CD4-positive, alpha-beta memory T cell (primary cell): ENCODE measurements around the gene LDLRAD4. TPM values are rescaled to one million over a fixed set of nuclear protein-coding genes. Genes with fewer than 3 reads are reported as not detected.
A peak's percentile ranks its signal among the peaks of the same experiment; 100 is the strongest.

ENCODE experiments used
- CTCF ChIA-PET: fragments of 350-600 bp; sonication (Branson Sonifier 250); formaldehyde crosslinking; loops from one replicate; lab custom pipeline; 2021; ENCODE audit warnings: inconsistent platforms; ENCODE audit not compliant: partially characterized antibody; lab: Charles Lee
- POLR2A ChIA-PET: fragments of 350-600 bp; sonication (Branson Sonifier 250); formaldehyde crosslinking; loops from one replicate; lab custom pipeline; 2021; ENCODE audit not compliant: partially characterized antibody; lab: Charles Lee
- DNase-seq, 5 donors: peaks; one replicate each; pipeline versions ENCODE4 v3.0.0 to v3.0.0-alpha.2; 2020 to 2022; ENCODE audit warnings: mixed read lengths in 1 of 5
- H3K27ac ChIP-seq: one replicate; pipeline ENCODE4 v1.7.0; 2013; ENCODE audit warnings: low read depth, low read length
- H3K27me3 ChIP-seq: 2 replicates; pipeline ENCODE4 v1.7.0; 2013; ENCODE audit warnings: mild to moderate bottlenecking, low read length, moderate library complexity; ENCODE audit not compliant: insufficient read depth
- H3K36me3 ChIP-seq: 2 replicates; pipeline ENCODE4 v1.7.0; 2013; ENCODE audit warnings: mild to moderate bottlenecking, low read length, moderate library complexity; ENCODE audit not compliant: insufficient read depth
- H3K4me1 ChIP-seq: 2 replicates; pipeline ENCODE4 v1.7.0; 2013; ENCODE audit warnings: mild to moderate bottlenecking, low read length, moderate library complexity; ENCODE audit not compliant: insufficient read depth
- H3K4me3 ChIP-seq, 2 donors: one replicate each; pipeline ENCODE4 v1.7.0; 2013; ENCODE audit warnings: low read length in 2 of 2, mild to moderate bottlenecking in 1 of 2
- H3K9me3 ChIP-seq, 2 donors: one replicate each; pipeline ENCODE4 v1.7.0; 2013; ENCODE audit warnings: low read length in 2 of 2, control low read depth in 1 of 2; ENCODE audit not compliant: control insufficient read depth in 1 of 2
- H3K27ac Mint-ChIP-seq, 7 donors: one replicate each; pipeline ENCODE4 v1.8.0; 2020 to 2021; ENCODE audit warnings: mixed read lengths in 7 of 7, mild to moderate bottlenecking in 6 of 7, inconsistent platforms in 3 of 7, moderate library complexity in 3 of 7
- H3K27me3 Mint-ChIP-seq, 2 donors: one replicate each; pipeline ENCODE4 v1.8.0; 2020 to 2021; ENCODE audit warnings: mixed read lengths in 2 of 2
- H3K36me3 Mint-ChIP-seq, 2 donors: one replicate each; pipeline ENCODE4 v1.8.0; 2020 to 2021; ENCODE audit warnings: mixed read lengths in 2 of 2, inconsistent platforms in 1 of 2, mild to moderate bottlenecking in 1 of 2
- H3K4me1 Mint-ChIP-seq, 4 donors: one replicate each; pipeline ENCODE4 v1.8.0; 2020 to 2021; ENCODE audit warnings: mixed read lengths in 4 of 4, mild to moderate bottlenecking in 1 of 4
- H3K4me3 Mint-ChIP-seq, 8 donors: one replicate each; pipeline ENCODE4 v1.8.0; 2020 to 2021; ENCODE audit warnings: mixed read lengths in 8 of 8, mild to moderate bottlenecking in 7 of 8, moderate library complexity in 6 of 8, inconsistent platforms in 3 of 8
- H3K9me3 Mint-ChIP-seq, 8 donors: one replicate each; pipeline ENCODE4 v1.8.0; 2020 to 2021; ENCODE audit warnings: mixed read lengths in 8 of 8, mild to moderate bottlenecking in 5 of 8, inconsistent platforms in 3 of 8, moderate library complexity in 1 of 8
- intact Hi-C: fragments of 100-400 bp; cut with micrococcal nuclease; formaldehyde crosslinking; loops from one replicate; pipeline ENCODE4 v1.15.1; 2023
- polyA plus RNA-seq, 2 donors: library from polyadenylated mRNA; unstranded; fragments of 300-500 nt; fragmentation: Illumina TruSeq; gene quantifications; one replicate each; pipeline ENCODE4 v1.2.3, GENCODE V29; 2021
- total RNA-seq, 2 experiments: library from RNA; stranded (reverse); gene quantifications; one replicate each; pipeline ENCODE4 v1.2.3, GENCODE V29; 2021

Gene LDLRAD4
- total and polyA plus RNA-seq, 4 experiments from 2014 or later, result 17.4 to 63.0 (median 36.6) TPM

DNA sequence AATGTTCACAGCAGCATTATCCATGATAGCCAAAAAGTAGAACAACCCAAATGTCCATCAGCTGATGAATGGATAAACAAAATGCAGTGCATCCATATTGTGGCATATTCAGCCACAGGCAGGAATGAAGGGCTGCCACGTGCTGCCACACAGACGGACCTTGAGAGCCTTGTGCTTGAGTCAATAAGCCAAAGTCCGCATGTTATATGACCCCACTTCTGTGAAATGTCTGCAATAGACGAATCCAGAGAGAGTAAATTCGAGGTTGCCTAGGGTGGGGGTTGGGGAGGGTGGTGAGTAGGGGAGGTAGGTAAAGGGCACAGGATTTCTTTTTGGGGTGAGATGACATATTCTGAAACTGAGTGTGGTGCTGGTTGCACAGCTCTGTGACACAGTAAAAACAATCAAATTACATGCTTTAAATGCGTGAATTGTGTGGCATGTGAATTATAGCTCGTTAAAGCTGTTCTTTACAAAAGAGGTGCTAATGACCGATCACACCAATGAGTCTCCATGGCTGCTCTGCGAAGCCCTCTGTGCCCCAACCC is 38.9 kb upstream of the LDLRAD4 start:
- H3K27ac Mint-ChIP-seq, result peak overlapping the region in 1 of 7 donors; percentile 18
- no peak overlapping the region for H3K27ac ChIP-seq
- H3K9me3 Mint-ChIP-seq, result no peaks in the 10 kb centered on the region
- H3K4me3 Mint-ChIP-seq, result no peak overlapping the region
- intact Hi-C loops, result no loop called here
- H3K9me3 ChIP-seq, result no peaks in the 10 kb centered on the region
- H3K27me3 ChIP-seq, result no peaks in the 10 kb centered on the region
- H3K36me3 ChIP-seq, result no peaks in the 10 kb centered on the region
- H3K4me1 Mint-ChIP-seq, result peaks cover 4 to 10% (median 8%) of the 10 kb centered on the region in 4 donors
- DNase-seq, result no peak
- ChIA-PET POLR2A (no interaction called here), CTCF (interaction anchor here (2.1 kb wide), 1 partner anchor 20 kb away, joined by 6 read pairs; no protein-coding TSS in a partner anchor)
- H3K36me3 Mint-ChIP-seq, result no peaks in the 10 kb centered on the region
- peaks cover 2 to 17% of the 10 kb centered on the region in 2 donors for H3K27me3 Mint-ChIP-seq
- H3K4me1 ChIP-seq, result peaks cover 8% of the 10 kb centered on the region
- H3K4me3 ChIP-seq, result no peak overlapping the region

DNA sequence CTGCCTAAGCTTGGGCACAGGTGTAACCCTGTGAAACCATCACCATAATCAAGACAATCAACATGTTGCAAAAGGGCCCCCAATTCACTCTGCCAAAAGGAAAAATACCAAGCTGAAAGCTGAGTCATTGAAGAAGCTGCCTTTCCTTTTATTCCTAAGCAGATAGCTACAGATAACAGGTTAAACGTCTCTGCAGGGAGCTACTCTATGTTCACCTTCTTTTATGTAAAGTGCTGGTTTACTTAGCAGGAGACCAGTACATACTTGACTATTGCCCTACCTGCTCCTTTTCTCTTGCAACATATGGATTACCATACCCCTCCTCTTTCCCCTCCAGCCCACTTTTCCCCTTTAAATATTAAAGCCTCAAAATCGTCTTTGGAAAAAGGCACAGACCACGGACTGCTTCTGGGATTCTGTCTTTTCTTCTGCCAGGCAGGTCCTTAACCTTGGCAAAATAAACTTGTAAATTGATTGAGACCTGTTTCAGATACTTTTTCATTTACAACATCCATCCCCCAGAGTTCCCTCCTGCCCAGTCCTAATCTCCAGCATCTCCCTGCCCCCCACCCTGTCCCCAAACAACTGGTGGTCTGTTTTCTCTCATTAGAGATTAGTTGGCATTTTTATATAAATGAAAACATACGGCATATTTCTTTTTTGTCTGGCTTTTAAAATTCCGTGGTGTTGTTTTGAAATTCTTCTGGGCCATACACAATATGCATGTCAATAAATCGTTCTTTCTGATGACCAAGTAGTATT is 37.8 kb upstream of the LDLRAD4 start:
- DNase-seq, result no peak
- CTCF ChIA-PET, result interaction anchor here (1.0 to 2.1 kb wide), 2 partner anchors 8 to 21 kb away, joined by 3 to 6 read pairs; no protein-coding TSS in a partner anchor
- Histone ChIP-seq H3K4me1 (peaks cover 8% of the 10 kb centered on the region), H3K27ac (no peak overlapping the region), H3K4me3 (no peak overlapping the region), H3K27me3 (no peaks in the 10 kb centered on the region), H3K36me3 (no peaks in the 10 kb centered on the region), H3K9me3 (no peaks in the 10 kb centered on the region)
- Mint-ChIP-seq H3K27ac (no peak overlapping the region), H3K36me3 (no peaks in the 10 kb centered on the region), H3K4me3 (no peak overlapping the region), H3K4me1 (peaks cover 4 to 10% (median 8%) of the 10 kb centered on the region in 4 donors), H3K27me3 (peaks cover 2 to 17% of the 10 kb centered on the region in 2 donors), H3K9me3 (no peaks in the 10 kb centered on the region)
- intact Hi-C loops, result no loop called here
- POLR2A ChIA-PET, result no interaction called here

DNA sequence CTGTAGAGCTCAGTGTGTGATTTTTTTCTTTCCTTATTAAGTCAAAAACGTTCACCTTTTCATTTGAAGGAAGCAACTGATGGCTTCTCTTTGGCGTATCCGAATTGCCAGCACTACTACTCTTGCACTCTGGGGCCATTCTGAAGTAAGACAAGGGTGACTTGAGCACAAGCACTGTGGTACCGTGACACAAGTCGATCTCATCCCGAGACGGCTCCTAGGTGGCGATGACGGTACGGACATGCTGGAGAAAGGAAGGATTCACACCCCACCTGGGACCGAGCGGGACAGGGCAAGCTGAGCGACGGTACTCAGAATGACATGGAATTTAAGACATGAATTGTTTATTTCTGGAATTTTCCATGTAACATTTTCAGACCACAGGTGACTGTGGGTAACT is 36.8 kb upstream of the LDLRAD4 start:
- H3K27me3 Mint-ChIP-seq, result peaks cover 2 to 17% of the 10 kb centered on the region in 2 donors
- POLR2A ChIA-PET, result no interaction called here
- peaks cover 3 to 7% (median 4%) of the 10 kb centered on the region in 4 donors for H3K4me1 Mint-ChIP-seq
- H3K27me3 ChIP-seq, result no peaks in the 10 kb centered on the region
- H3K27ac ChIP-seq, result no peak overlapping the region
- no peaks in the 10 kb centered on the region for H3K9me3 ChIP-seq
- intact Hi-C loops, result no loop called here
- H3K36me3 Mint-ChIP-seq, result no peaks in the 10 kb centered on the region
- peaks cover 2% of the 10 kb centered on the region for H3K4me1 ChIP-seq
- H3K4me3 Mint-ChIP-seq, result no peak overlapping the region
- CTCF ChIA-PET, result no interaction called here
- H3K27ac Mint-ChIP-seq, result no peak overlapping the region
- H3K9me3 Mint-ChIP-seq, result no peaks in the 10 kb centered on the region
- DNase-seq, result no peak
- no peaks in the 10 kb centered on the region for H3K36me3 ChIP-seq
- no peak overlapping the region for H3K4me3 ChIP-seq

DNA sequence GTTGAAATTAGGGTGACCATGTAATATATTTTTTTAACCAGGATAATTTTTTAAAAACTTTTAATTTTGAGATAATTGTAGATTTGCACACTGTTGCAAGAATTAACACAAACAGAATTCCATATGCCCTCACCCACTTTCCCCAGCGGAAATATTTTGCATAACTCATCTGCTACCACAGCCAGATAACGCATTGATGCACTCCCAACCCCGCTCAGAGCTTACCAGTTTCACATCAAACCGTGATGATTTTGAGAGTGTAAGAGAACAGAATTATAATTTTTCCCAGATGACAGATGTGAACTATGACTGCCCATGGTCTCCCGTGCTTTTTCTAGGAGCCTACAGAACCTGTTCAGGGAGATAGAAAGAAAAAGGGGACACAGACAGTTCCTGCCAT is 35.2 kb upstream of the LDLRAD4 start:
- Mint-ChIP-seq H3K27me3 (peaks cover 2 to 18% of the 10 kb centered on the region in 2 donors), H3K4me3 (no peak overlapping the region), H3K9me3 (no peaks in the 10 kb centered on the region), H3K27ac (no peak overlapping the region), H3K36me3 (no peaks in the 10 kb centered on the region), H3K4me1 (peaks cover 0 to 3% (median 0%) of the 10 kb centered on the region in 4 donors)
- H3K4me1 ChIP-seq, result no peaks in the 10 kb centered on the region
- intact Hi-C loops, result no loop called here
- DNase-seq, result no peak
- H3K4me3 ChIP-seq, result no peak overlapping the region
- CTCF ChIA-PET, result no interaction called here
- no peaks in the 10 kb centered on the region for H3K9me3 ChIP-seq
- no peaks in the 10 kb centered on the region for H3K27me3 ChIP-seq
- no peaks in the 10 kb centered on the region for H3K36me3 ChIP-seq
- POLR2A ChIA-PET, result no interaction called here
- no peak overlapping the region for H3K27ac ChIP-seq

DNA sequence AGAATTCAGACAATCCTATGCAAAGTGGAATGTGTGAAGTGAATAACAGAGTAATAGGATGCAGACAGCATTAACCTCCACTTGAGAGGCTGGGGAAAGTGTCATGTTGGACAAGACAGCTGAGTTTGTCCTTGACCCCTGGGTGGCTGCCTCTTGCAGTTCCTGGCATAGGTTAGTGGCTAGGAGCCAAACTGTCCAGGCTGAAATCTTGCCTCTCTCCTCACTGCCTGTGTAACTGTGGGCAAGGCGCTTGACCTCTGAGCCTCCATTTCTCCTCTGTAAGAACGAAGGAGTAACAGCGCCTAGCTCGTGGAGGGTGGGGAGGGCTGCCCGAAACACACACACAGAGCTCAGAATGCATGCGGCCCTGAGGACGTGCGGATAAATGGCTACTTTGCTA is 34.8 kb upstream of the LDLRAD4 start:
- Mint-ChIP-seq H3K9me3 (no peaks in the 10 kb centered on the region), H3K4me1 (peaks cover 0 to 3% (median 0%) of the 10 kb centered on the region in 4 donors), H3K27ac (no peak overlapping the region), H3K36me3 (no peaks in the 10 kb centered on the region), H3K4me3 (no peak overlapping the region), H3K27me3 (peaks cover 2 to 18% of the 10 kb centered on the region in 2 donors)
- no peaks in the 10 kb centered on the region for H3K9me3 ChIP-seq
- intact Hi-C loops, result no loop called here
- no peak overlapping the region for H3K4me3 ChIP-seq
- no peaks in the 10 kb centered on the region for H3K36me3 ChIP-seq
- no peak for DNase-seq
- no peaks in the 10 kb centered on the region for H3K4me1 ChIP-seq
- CTCF ChIA-PET, result no interaction called here
- no peaks in the 10 kb centered on the region for H3K27me3 ChIP-seq
- POLR2A ChIA-PET, result no interaction called here
- H3K27ac ChIP-seq, result no peak overlapping the region

DNA sequence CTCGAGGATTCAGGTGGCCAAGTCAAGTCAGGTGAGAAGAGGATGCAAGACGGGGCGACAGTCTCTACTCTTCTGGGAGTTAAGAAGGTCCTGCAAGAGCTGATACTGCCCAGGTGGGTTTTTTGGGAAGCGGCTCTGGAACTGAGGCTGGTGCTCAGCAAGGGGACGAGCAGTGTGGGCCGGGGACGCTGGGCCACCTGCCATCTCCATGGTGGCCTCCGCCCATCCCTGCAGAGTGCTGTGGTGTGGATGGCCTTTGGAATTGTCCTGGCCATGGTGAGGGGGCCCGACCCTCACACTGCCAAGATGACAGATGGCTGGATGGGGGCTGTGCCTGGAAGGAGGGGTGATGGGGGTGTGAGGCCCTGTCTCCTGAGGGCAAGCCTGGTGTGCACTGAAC is 34.2 kb upstream of the LDLRAD4 start:
- CTCF ChIA-PET, result no interaction called here

DNA sequence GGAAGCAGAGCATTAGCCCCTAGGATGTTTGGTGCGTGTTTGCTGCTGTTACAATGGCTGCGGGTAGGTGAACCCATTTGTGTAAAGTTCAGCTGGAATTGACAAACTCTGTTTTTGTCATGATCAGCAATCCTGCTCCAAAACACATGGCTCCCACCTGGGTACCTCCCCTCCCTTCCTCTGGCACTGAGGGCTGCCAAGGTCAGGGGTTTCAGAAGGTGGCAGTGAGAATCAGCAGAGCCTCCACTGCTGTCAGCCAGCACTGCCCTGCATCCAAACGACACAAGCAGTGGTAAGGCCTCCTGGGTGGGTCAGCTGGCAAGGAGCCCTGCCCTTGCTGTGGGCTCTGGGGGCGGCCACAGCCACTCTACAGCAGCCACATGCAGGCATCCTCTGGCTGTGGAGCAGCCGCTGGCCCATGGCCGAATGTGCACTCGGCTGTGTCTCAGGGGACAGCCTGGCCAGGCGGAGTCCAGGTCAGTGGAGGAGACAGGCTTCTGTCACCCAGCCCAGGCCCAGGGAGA is 32.8 kb upstream of the LDLRAD4 start:
- no peak overlapping the region for H3K27ac Mint-ChIP-seq
- DNase-seq, result no peak
- H3K9me3 Mint-ChIP-seq, result no peaks in the 10 kb centered on the region
- no peaks in the 10 kb centered on the region for H3K9me3 ChIP-seq
- no peaks in the 10 kb centered on the region for H3K4me1 Mint-ChIP-seq
- CTCF ChIA-PET, result no interaction called here
- H3K36me3 Mint-ChIP-seq, result no peaks in the 10 kb centered on the region
- POLR2A ChIA-PET, result no interaction called here
- no peaks in the 10 kb centered on the region for H3K36me3 ChIP-seq
- H3K27me3 ChIP-seq, result no peaks in the 10 kb centered on the region
- H3K4me3 ChIP-seq, result no peak overlapping the region
- no peaks in the 10 kb centered on the region for H3K4me1 ChIP-seq
- no peak overlapping the region for H3K4me3 Mint-ChIP-seq
- H3K27me3 Mint-ChIP-seq, result peaks cover 2 to 13% of the 10 kb centered on the region in 2 donors
- intact Hi-C loops, result no loop called here
- H3K27ac ChIP-seq, result no peak overlapping the region

More for the DNA sequence above, 34.2 kb upstream of the LDLRAD4 start:
- Mint-ChIP-seq H3K36me3 (no peaks in the 10 kb centered on the region), H3K27me3 (peaks cover 2 to 18% of the 10 kb centered on the region in 2 donors), H3K27ac (no peak overlapping the region), H3K4me1 (no peaks in the 10 kb centered on the region), H3K9me3 (no peaks in the 10 kb centered on the region), H3K4me3 (no peak overlapping the region)
- Histone ChIP-seq H3K4me1 (no peaks in the 10 kb centered on the region), H3K36me3 (no peaks in the 10 kb centered on the region), H3K27ac (no peak overlapping the region), H3K4me3 (no peak overlapping the region), H3K27me3 (no peaks in the 10 kb centered on the region), H3K9me3 (no peaks in the 10 kb centered on the region)
- POLR2A ChIA-PET, result no interaction called here
- intact Hi-C loops, result no loop called here
- no peak for DNase-seq
